Measurements from ENCODE around the gene SRSF6.
A peak's percentile ranks its signal among the peaks of the same experiment; 100 is the strongest.

SRSF6 gene

GRCh38 chr20:43508604-43509040 is 50.9 kb downstream of the SRSF6 start:
- peaks cover 49% of the 10 kb centered on the region for H3K27me3 ChIP-seq
- H4K20me1 ChIP-seq = no peaks in the 10 kb centered on the region
- TF ChIP-seq Cebpa-rat (IDR thresholded peaks at IDR 0.05) = no peak
- peak overlapping the region; percentile 59 for H3K4me3 ChIP-seq
- H3K4me2 ChIP-seq = peak overlapping the region; percentile 66
- peaks cover 21% of the 10 kb centered on the region for H3K9me3 ChIP-seq
- no peaks in the 10 kb centered on the region for H3K36me3 ChIP-seq
- peaks cover 26% of the 10 kb centered on the region for H3K4me1 ChIP-seq
- H3K27ac ChIP-seq = no peak overlapping the region
- H3K9ac ChIP-seq = no peak overlapping the region

GRCh38 chr20:43511879-43512278 is 54.2 kb downstream of the SRSF6 start:
- Histone ChIP-seq H3K4me2 (no peak overlapping the region), H3K4me3 (no peak overlapping the region), H3K4me1 (peaks cover 42% of the 10 kb centered on the region), H3K27me3 (peaks cover 30% of the 10 kb centered on the region), H3K9ac (no peak overlapping the region), H3K36me3 (0 out of 2 replicates have a peak, but pooled peaks cover 3% of the 10 kb centered on the region), H3K27ac (no peak overlapping the region), H4K20me1 (no peaks in the 10 kb centered on the region), H3K9me3 (peaks cover 20% of the 10 kb centered on the region)
- no peak for TF ChIP-seq Cebpa-rat (IDR thresholded peaks at IDR 0.05)

GRCh38 chr20:43513372-43513930 is 55.8 kb downstream of the SRSF6 start:
- Histone ChIP-seq H4K20me1 (no peaks in the 10 kb centered on the region), H3K4me2 (peak overlapping the region; percentile 73), H3K27me3 (peaks cover 15% of the 10 kb centered on the region), H3K36me3 (peaks cover 16% of the 10 kb centered on the region; the same call in 1 of the 2 replicates), H3K9me3 (peaks cover 8% of the 10 kb centered on the region; the same call in 1 of the 2 replicates), H3K4me3 (peak overlapping the region; percentile 73), H3K9ac (peak overlapping the region; percentile 65; the same call in 1 of the 2 replicates), H3K4me1 (peaks cover 33% of the 10 kb centered on the region), H3K27ac (no peak overlapping the region)
- TF ChIP-seq Cebpa-rat (IDR thresholded peaks at IDR 0.05) = no peak
